Natural killer cell (primary cell): ENCODE measurements around the gene TYROBP. TPM values are rescaled to one million over a fixed set of nuclear protein-coding genes. Genes with fewer than 3 reads are reported as not detected.

Experiments used
- ATAC-seq, 3 donors: fragments of 150-1000 bp in 2 of 3; fragments of 200-7000 bp in 1 of 3; cut with Tn5 transposase; 1 replicate in 1 of 3; 2 replicates in 2 of 3; pipeline ENCODE4 v1.10.0; 2021; ENCODE audit warnings: mild to moderate bottlenecking in 2 of 3, moderate library complexity in 2 of 3
- DNase-seq, 2 donors: peaks; one replicate each; pipeline versions ENCODE4 v3.0.0 to v3.0.0-alpha.2; 2013 to 2021; ENCODE audit warnings: mixed read lengths in 1 of 2
- H3K27ac ChIP-seq: one replicate; pipeline ENCODE4 v1.5.1; 2013; ENCODE audit warnings: mild to moderate bottlenecking, low read length
- H3K27me3 ChIP-seq: one replicate; pipeline ENCODE4 v1.6.1; 2013; ENCODE audit warnings: low read length; ENCODE audit not compliant: control insufficient read depth, insufficient read depth
- H3K36me3 ChIP-seq: one replicate; pipeline ENCODE4 v1.6.1; 2013; ENCODE audit warnings: low read length; ENCODE audit not compliant: control insufficient read depth, insufficient read depth
- H3K4me1 ChIP-seq: one replicate; pipeline ENCODE4 v1.6.1; 2013; ENCODE audit warnings: low read length; ENCODE audit not compliant: control insufficient read depth, insufficient read depth
- H3K4me3 ChIP-seq: one replicate; pipeline ENCODE4 v1.5.1; 2013; ENCODE audit warnings: low read length
- H3K9me3 ChIP-seq: one replicate; pipeline ENCODE4 v1.6.1; 2013; ENCODE audit warnings: low read length; ENCODE audit not compliant: control insufficient read depth, insufficient read depth
- H3K27ac Mint-ChIP-seq, 2 donors: one replicate each; pipeline ENCODE4 v1.8.0; 2022; ENCODE audit warnings: mild to moderate bottlenecking in 2 of 2, mixed read lengths in 2 of 2, moderate library complexity in 1 of 2
- H3K27me3 Mint-ChIP-seq, 2 donors: one replicate each; pipeline ENCODE4 v1.8.0; 2022; ENCODE audit warnings: low read depth in 2 of 2, mixed read lengths in 2 of 2
- H3K36me3 Mint-ChIP-seq: one replicate; pipeline ENCODE4 v1.8.0; 2022; ENCODE audit warnings: mixed read lengths
- H3K4me1 Mint-ChIP-seq, 2 donors: one replicate each; pipeline ENCODE4 v1.8.0; 2022; ENCODE audit warnings: mixed read lengths in 2 of 2
- H3K4me3 Mint-ChIP-seq: one replicate; pipeline ENCODE4 v1.8.0; 2022; ENCODE audit warnings: mild to moderate bottlenecking, moderate library complexity, mixed read lengths
- H3K9me3 Mint-ChIP-seq, 2 donors: one replicate each; pipeline ENCODE4 v1.8.0; 2022; ENCODE audit warnings: mixed read lengths in 2 of 2
- CTCF ChIP-seq: fragments of 200-600 bp; IDR thresholded peaks from one replicate; pipeline ENCODE4 v1.8.0; 2022; ENCODE audit warnings: antibody characterized with exemption
- WGBS: methylation state at CpG from one replicate; pipeline ENCODE4 v1.1.7; 2013; ENCODE audit warnings: missing lambda C conversion rate; ENCODE audit not compliant: insufficient coverage; 5-methylcytosine and 5-hydroxymethylcytosine counted together
- intact Hi-C: fragments of 100-400 bp; cut with micrococcal nuclease; formaldehyde crosslinking; loops from one replicate; pipeline ENCODE4 v1.14.2; 2022
- total RNA-seq, 4 donors: library from RNA; stranded (reverse); fragments of 120-200 nt in 1 of 4; gene quantifications; one replicate each; pipeline versions ENCODE4 v1.2.3 to v1.2.4, GENCODE V29; 2013 to 2022

The TYROBP gene
- total RNA-seq, 3 donors from 2014 or later (not counting 1 experiment from before 2014, with no cell fraction given), result 439 to 494 (median 469) TPM

GRCh38 chr19:35898499-35898809 is 9.6 kb downstream of the TYROBP start:
- peaks cover 34% of the 10 kb centered on the region for H3K36me3 ChIP-seq
- ATAC-seq, result no peak
- intact Hi-C loops, result no loop called here
- Mint-ChIP-seq H3K4me1 (peaks cover 31 to 62% of the 10 kb centered on the region in 2 donors), H3K4me3 (peak overlapping the region; percentile 92), H3K27me3 (no peaks in the 10 kb centered on the region), H3K9me3 (no peaks in the 10 kb centered on the region), H3K27ac (peak overlapping the region; percentile 90 to 97), H3K36me3 (no peaks in the 10 kb centered on the region)
- no peak for DNase-seq
- H3K27ac ChIP-seq, result peak overlapping the region; percentile 97
- H3K27me3 ChIP-seq, result no peaks in the 10 kb centered on the region
- WGBS, result 10% methylated on average over 17 of the region's 17 CpGs
- peaks cover 62% of the 10 kb centered on the region for H3K4me1 ChIP-seq
- no peak for TF ChIP-seq CTCF
- peak overlapping the region; percentile 74 for H3K4me3 ChIP-seq
- no peaks in the 10 kb centered on the region for H3K9me3 ChIP-seq

GRCh38 chr19:35897706-35898451 is 10.2 kb downstream of the TYROBP start:
- ATAC-seq, result no peak
- H3K4me1 Mint-ChIP-seq, result peaks cover 25 to 56% of the 10 kb centered on the region in 2 donors
- no peaks in the 10 kb centered on the region for H3K9me3 ChIP-seq
- H3K27ac ChIP-seq, result peak overlapping the region; percentile 97
- peaks cover 1% of the 10 kb centered on the region for H3K36me3 Mint-ChIP-seq
- peak overlapping the region; percentile 74 for H3K4me3 ChIP-seq
- peaks cover 56% of the 10 kb centered on the region for H3K4me1 ChIP-seq
- WGBS, result 90% methylated on average over 13 of the region's 13 CpGs
- peak overlapping the region; percentile 92 for H3K4me3 Mint-ChIP-seq
- H3K9me3 Mint-ChIP-seq, result no peaks in the 10 kb centered on the region
- H3K27ac Mint-ChIP-seq, result peak overlapping the region; percentile 90 to 97
- H3K27me3 ChIP-seq, result no peaks in the 10 kb centered on the region
- no peak for DNase-seq
- H3K36me3 ChIP-seq, result peaks cover 39% of the 10 kb centered on the region
- no peak for TF ChIP-seq CTCF
- H3K27me3 Mint-ChIP-seq, result no peaks in the 10 kb centered on the region
- intact Hi-C loops, result no loop called here

- H3K27me3 ChIP-seq, result no peaks in the 10 kb centered on the region
- H3K4me1 ChIP-seq, result peaks cover 44% of the 10 kb centered on the region
- intact Hi-C loops, result no loop called here
- H3K36me3 Mint-ChIP-seq, result peaks cover 7% of the 10 kb centered on the region
- H3K4me3 ChIP-seq, result no peak overlapping the region
- TF ChIP-seq CTCF, result no peak
- H3K9me3 ChIP-seq, result no peaks in the 10 kb centered on the region
- H3K9me3 Mint-ChIP-seq, result no peaks in the 10 kb centered on the region
- 93% methylated on average over 13 of the region's 13 CpGs for WGBS
- H3K4me3 Mint-ChIP-seq, result no peak overlapping the region
- no peaks in the 10 kb centered on the region for H3K27me3 Mint-ChIP-seq
- peaks cover 19 to 44% of the 10 kb centered on the region in 2 donors for H3K4me1 Mint-ChIP-seq
- DNase-seq (no peak), ATAC-seq (no peak)
- peaks cover 48% of the 10 kb centered on the region for H3K36me3 ChIP-seq
- no peak overlapping the region for H3K27ac ChIP-seq
- peak overlapping the region in 1 of 2 donors; percentile 31 for H3K27ac Mint-ChIP-seq
These were observed 11.5 kb downstream of the TYROBP start for GRCh38 chr19:35896643-35897040.
